GM20431 (cell line): ENCODE data around the gene STARD13.
"Not testable (repeated sequence)": the region's sequence is repeated elsewhere in the genome, so short reads cannot be mapped to it uniquely, and the experiment has no call there.

Experiments used
- in situ Hi-C: fragments of 300-500 bp; cut with MseI, MboI; formaldehyde crosslinking; loops from one replicate; pipeline ENCODE4 v1.15.0; 2020; ENCODE audit warnings: low sequenced_read_pairs; ENCODE audit not compliant: unreplicated experiment

Gene STARD13

DNA sequence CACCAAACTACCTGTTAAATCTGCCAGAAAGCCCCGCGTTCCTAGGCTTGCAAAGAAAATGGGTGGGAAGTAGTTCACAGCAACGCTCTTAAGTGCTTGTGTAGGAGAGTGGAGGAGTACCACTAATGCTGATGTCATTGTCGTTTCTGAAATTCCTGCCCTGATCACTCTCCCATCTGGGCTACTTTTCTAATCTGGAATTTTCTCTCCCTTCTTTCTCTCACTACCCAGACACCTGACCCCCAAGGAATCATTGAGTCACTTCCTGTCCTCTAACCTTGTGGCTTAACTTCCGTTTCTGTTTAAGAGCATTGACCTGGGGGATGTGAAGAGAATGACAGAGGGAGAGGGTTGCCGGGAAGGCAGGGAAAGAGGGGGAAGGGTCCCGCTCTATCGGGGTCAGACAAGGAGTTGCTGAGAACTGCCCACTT, 98.7 kb downstream of the STARD13 start:
- in situ Hi-C loops, result no loop called here

GRCh38 chr13:33185853-33186252, 99.7 kb downstream of the STARD13 start:
- in situ Hi-C loops, result no loop called here

GRCh38 chr13:33184530-33184929, 101.0 kb downstream of the STARD13 start:
- in situ Hi-C loops, result no loop called here

- in situ Hi-C loops, result no loop called here
Measured at GRCh38 chr13:33184112-33184490, 101.5 kb downstream of the STARD13 start.

GRCh38 chr13:33183431-33184111, 102.0 kb downstream of the STARD13 start:
- in situ Hi-C loops, result no loop called here

- in situ Hi-C loops, result no loop called here
Measured at GRCh38 chr13:33182729-33183128, 102.8 kb downstream of the STARD13 start.

- in situ Hi-C loops, result no loop called here
Measured at GRCh38 chr13:33181264-33181663, 104.3 kb downstream of the STARD13 start.

GRCh38 chr13:33180122-33180804, 105.3 kb downstream of the STARD13 start:
- in situ Hi-C loops, result no loop called here

GRCh38 chr13:33179463-33179862, 106.1 kb downstream of the STARD13 start:
- in situ Hi-C loops, result no loop called here

GRCh38 chr13:33178209-33178840, 107.2 kb downstream of the STARD13 start:
- in situ Hi-C loops, result no loop called here

DNA sequence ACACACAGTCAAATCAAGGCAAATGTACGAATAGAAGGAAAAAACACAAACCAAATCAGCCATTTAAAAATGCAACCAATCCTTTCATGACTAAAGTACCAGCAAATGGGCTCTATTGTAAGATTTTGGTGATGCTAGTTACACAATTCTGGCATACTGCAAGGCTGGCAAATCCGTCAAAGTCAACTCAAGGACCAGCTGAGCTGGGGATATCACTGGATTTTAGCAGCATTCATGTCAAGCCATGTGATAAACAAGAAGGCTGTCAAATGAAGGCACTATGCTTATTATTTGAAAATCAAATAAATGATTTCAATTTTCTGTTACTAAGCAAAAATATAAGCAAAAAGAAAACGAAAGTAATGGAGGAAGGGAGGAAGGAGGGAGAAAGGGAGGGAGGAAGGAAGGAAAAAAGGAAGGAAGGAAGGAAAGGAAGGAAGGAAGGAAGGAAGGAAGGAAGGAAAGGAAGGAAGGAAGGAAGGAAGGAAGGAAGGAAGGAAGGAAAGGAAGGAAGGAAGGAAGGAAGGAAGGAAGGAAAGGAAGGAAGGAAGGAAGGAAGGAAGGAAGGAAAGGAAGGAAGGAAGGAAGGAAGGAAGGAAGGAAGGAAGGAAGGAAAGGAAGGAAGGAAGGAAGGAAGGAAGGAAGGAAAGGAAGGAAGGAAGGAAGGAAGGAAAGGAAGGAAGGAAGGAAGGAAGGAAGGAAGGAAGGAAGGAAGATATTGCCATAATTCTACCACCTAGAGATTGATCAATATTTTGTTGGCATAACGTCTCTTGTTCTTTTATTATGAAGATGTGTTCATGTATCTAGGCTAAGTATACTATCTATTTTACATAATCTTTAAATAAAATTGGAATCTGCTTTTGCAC, 108.0 kb downstream of the STARD13 start:
- in situ Hi-C loops, result not testable (repeated sequence)

DNA sequence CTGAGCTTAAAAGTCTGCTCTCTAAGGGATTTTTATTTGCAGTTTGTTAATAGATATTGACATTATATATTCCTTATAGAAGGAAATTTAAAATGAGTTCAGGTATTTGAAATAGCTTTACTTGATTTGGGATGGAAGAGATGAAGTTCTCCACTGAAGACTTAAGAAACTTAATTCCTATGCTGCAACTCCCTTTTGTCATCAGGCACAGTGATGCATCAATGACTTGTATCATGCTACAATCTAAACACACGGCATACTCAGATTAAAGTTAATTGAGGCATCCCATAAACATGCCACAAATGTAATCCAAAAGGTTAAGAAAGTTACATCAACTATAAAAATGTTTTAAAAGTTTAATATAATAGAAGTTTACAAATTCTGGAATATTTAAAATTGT, 109.0 kb downstream of the STARD13 start:
- in situ Hi-C loops, result no loop called here

- in situ Hi-C loops, result no loop called here
Measured at GRCh38 chr13:33175991-33176390, 109.6 kb downstream of the STARD13 start.

DNA sequence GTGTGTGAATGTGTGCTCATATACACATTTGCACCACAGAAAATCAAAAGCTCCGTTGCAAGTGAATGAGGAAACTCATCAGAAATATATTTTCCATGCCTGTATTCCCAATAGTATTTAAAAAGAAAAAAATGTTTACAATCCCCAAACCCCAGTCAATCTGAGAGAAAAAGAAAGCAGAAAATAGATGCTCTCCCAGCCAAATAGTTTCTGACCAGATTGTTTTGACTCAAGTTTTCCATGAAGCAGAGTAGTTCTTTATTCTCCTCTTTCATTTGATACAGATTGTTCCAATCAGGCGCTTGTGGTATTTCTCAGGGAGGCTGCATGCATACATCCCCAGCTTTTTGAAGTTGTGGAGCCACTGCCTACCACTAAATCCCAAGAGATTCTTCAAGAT, 110.6 kb downstream of the STARD13 start:
- in situ Hi-C loops, result no loop called here

GRCh38 chr13:33174491-33174890, 111.1 kb downstream of the STARD13 start:
- in situ Hi-C loops, result no loop called here

GRCh38 chr13:33172911-33173310, 112.6 kb downstream of the STARD13 start:
- in situ Hi-C loops, result no loop called here

DNA sequence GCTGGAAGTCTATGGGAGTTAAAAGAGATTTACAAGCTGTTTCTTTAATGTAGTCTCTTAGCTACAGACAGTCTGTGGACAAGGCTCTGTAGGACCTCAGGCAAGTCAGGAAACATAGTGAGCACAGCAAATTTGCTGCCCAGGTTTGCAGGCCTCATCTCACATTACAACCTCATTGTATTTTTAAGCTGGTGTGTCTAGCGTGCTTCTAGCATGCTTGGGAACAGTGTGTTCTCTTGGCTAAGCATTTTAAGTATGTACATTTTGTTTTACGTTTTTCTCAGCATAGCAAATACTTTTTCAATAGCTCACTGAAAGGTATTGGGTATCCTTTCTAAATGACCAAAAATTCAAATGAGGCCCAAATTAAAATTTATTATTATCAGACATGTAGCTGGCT, 113.2 kb downstream of the STARD13 start:
- in situ Hi-C loops, result no loop called here

DNA sequence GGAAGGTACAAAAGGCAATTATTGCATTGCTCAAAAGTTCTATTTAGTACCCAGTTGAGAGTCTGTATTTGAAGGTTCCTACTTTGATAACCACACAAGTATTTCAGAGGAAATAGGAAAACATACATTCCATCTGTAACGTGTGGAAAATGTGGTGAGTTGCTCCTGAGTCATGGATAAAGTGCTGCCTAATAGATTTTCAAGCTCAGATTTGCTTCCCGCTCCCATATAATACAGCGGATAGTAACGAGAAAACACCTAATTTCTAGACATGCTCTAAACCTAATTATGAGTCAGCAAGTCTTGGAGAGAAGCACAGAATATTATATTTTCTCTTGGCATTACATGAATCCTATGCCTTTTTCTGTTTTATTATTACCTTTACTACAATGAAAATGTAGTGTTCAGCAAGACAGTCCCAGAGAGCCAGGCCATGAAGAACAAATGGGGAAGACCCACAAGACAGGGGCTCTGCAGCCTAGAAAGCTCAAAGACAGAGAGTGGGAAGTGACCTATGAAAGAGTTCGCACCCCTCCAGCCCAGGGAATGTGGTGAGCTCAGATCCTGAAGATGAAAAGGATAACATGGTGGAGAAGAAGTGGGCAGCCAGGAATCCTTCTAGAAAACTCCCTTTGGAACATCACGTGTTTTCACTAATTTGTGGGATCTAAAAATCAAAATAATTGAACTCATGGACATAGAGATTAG, 116.1 kb downstream of the STARD13 start:
- in situ Hi-C loops, result no loop called here

DNA sequence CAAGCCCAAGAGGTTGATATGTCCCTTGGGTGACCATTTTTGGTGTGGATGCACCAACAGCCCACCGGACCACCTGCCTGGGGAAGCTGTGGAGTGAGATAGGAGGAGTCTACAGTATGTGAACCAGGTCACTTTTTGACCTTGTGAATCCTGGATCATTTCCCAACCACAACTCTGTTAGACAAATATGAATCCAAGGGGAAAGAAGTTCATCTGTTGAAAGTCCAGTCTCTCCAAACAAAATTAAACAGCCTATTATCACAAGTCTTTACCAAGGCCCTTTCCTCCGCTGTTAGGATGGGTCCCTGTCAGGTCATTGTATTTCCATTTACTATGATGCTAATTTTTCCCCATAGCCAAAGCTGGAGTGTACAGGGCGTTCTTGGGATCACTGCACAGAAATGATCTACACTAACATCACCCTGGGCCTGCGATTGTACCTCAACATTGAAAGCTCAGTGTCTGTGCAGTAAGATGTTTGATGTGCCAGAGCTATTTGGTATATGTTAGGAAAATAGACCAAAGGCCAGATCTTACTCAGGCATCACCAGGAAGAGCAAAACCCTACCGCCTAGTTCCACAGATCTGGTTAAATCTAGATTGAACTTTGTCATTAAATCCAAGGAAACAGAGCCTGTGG, 117.1 kb downstream of the STARD13 start:
- in situ Hi-C loops, result no loop called here
